ENCODE results near the gene PLEKHG5.
"Not testable (repeated sequence)": the region's sequence is repeated elsewhere in the genome, so short reads cannot be mapped to it uniquely, and the experiment has no call there.

The PLEKHG5 gene

DNA sequence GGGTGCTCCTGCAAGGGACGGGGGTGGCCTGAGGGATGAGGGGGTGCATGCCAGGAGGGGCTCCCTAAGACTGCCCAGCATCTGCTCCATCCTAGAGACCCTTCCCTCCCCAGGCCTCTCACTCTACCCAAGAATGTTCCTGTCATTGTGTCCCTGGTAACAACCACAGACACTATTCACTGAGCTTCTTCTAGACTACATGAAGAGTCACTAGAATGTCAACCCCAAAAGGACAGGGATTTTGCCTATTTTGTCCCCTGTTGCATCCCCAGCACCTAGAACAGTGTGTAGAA lies 28.4 kb downstream of the PLEKHG5 start:
- no peak for DNase-seq (ENCODE audit: low read depth)

DNA sequence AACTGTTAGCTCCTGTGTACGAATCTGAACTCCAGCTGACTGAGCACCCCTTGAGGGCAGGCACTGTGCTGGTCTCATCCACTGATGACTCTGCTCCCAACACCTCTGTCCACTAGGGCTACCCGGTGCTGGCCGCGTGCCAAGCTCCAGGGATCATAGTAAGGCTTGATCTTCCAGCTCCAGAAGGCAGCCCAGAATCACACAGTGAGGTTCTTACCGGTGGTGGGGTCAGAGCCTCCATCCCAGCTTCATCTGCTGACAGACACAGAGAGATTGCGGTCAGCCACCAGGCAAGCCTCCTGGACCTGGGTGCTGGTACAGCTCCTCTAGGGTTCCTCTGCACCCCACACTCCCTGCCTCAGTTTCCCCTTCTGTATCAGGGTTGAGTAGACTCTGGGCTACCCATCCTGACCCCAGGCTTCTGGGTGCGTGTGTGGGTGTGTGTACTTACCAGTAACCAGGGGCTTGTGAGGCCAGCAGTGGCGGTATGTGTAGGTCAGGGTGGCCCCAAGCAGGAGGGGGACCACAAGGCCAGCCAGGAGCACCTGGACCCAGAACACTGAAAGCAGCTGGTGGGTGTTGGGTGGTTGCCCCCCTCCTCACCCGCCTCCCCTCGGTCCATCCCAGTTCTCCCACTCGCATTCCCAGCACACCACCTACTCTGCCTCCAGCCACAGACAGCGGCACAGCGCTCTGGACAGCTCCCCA lies 28.9 kb downstream of the PLEKHG5 start:
- DNase-seq (ENCODE audit: low read depth), result no peak

DNA sequence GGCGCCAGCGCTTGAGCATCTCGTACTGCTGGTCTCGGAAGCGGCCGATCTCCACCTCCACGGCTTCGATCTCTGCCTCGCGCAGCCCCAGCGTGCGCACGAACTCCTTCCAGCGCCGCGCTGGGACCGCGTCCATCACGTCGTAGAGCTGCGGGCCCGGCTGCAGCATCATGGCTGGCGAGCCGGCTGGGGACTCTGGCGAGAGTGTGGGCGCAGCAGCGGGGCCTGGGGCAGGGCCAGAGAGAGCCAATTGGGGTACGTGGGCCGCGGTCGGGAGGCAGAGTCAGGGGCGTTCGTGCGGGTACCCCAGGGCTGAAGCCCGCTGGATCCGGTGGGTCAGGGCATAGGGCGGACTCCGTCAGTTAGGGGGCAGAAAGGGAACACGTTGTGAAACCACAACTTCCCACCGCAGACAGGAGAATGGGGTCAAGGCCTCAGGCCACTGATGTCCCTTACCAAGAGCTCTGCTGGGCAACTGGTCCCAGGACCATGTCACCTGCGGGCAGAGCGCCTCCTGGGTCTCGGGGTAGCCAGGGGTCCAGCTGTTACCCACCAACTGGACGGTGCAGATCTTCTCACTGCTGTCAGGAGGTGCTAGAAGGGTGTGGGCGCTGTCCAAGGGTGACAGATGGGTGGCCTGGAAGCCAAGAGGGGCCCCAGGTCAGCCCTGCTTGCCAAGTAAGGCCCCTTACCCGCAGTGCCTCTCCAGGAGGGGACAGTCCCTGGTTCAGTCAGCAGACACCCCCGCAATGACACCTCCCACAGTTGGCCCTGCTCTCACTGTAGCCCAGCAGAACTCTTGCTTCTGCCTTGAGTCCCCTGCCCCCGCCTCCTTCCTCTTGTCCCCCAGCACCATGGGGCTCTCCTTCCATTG lies 29.7 kb downstream of the PLEKHG5 start:
- no peak for DNase-seq (ENCODE audit: low read depth)

DNA sequence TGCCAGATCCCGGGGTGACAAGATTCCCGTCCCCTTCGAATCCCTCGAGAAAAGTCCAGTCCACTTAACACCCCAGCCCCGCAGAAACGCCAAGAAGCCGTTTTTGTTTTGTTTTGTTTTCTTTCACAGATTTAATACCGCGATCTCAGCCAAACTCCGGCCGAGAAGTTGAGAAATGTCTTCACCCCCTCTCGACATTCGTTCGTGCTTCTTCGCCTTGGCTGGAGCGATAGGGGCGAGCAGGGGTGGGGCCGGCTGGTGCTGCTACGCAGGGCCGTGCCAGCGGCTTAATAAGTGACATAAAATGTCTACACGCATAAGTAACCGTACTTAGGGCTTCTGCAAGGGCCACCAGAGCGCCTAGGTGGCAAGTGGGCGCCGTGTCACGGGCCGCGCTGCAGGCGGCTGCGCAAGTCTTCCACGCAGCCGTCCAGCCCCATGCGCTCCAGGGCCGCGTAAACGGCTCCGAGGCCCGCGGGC lies 30.4 kb downstream of the PLEKHG5 start:
- no peak for DNase-seq (ENCODE audit: low read depth)

- DNase-seq (ENCODE audit: low read depth), result peak; percentile 96
These were observed 31.0 kb downstream of the PLEKHG5 start for GRCh38 chr1:6460301-6461050.

- peak; percentile 55 for DNase-seq (ENCODE audit: low read depth)
These were observed 31.6 kb downstream of the PLEKHG5 start for GRCh38 chr1:6459850-6460265.

- DNase-seq (ENCODE audit: low read depth), result no peak
These were observed 34.5 kb downstream of the PLEKHG5 start for GRCh38 chr1:6456800-6457466.

DNA sequence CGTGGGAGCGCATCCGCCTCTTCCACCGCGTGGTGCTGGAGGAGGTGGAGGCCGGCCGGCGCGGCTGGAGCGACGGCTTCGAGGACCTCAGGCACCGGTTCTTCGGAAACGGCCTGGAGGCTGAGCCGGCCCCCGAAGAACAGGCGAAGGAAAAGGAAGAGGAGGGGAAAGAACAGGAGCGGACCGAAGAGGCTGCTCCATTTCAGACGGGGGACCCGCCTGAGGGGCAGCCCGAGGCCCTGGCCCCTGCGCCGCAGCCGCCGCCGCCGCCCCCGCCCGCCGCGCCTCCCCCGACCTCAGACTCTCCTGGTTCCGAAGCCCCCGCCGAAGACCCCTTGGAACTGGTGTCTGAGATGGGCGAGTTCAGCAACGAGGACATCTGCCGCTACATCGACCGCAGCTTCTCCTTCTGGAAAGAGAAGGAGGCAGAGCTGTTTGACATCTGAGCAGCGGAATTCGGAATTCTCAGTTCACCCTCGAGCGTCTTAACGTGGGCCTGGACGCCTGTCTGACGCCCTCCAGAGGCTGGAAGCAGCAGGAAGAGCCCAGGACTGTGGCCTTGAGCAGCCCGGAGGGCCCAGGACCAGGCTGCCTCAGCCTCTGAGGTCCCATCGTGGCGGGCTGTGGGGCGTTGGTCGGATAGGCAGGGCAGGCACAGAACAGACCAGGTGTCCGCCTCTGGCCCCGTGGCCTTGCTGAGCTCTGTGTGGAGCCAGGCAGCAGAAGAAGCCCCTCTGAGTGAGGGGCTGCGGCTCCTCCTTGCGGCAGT lies 35.5 kb downstream of the PLEKHG5 start:
- not testable (repeated sequence) for DNase-seq (ENCODE audit: low read depth)

- no peak for DNase-seq (ENCODE audit: low read depth)
These were observed 36.4 kb downstream of the PLEKHG5 start for GRCh38 chr1:6454856-6455751.

DNA sequence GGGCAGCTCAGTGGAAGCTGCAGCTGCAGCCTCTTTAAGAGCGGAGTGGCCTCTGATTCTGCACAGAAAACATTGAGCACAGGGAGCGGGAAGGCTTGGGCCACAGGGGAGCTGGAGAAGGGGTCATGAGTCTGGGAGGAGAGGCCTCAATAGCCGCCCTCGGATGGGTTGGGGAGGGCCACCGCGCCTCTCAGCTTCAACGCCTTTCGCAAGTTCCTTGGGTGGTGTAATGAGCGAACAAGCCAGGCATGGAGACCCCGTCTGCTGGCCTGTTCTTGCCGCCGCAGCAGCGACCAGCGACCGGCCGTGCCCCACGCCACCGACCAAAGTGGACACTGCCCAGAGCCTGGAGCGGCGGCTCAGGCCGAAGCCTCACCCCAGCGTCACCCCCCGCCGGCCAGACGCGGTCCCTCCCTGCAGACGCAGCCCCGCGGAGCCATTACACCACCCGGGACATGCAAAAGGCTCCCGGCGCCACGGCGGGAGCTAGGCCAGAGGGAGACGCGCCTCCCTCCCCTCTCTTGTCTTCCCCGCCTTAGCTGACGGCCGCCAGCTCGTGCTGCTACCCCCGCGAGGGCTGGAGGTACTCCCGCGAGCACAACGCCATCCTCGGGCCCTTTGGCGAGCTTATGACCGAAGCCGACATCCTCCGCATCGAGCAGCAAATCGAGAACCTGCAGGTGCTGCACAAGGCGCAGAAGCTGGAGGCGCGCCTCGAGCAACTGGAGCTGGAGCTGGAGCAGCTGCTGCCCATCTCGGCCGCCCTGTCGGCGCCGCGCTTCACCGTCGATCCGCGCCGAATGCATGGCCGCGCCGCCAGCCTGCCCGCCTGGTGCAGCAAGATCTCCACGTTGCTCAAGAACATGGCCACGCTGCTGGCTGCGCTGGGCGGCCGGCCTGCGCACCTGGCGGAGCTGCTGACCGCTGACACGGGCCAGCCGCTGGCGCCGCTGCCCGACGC lies 37.3 kb downstream of the PLEKHG5 start:
- DNase-seq (ENCODE audit: low read depth), result not testable (repeated sequence)

GRCh38 chr1:6450943-6451373 lies 40.5 kb downstream of the PLEKHG5 start:
- DNase-seq (ENCODE audit: low read depth), result no peak

DNA sequence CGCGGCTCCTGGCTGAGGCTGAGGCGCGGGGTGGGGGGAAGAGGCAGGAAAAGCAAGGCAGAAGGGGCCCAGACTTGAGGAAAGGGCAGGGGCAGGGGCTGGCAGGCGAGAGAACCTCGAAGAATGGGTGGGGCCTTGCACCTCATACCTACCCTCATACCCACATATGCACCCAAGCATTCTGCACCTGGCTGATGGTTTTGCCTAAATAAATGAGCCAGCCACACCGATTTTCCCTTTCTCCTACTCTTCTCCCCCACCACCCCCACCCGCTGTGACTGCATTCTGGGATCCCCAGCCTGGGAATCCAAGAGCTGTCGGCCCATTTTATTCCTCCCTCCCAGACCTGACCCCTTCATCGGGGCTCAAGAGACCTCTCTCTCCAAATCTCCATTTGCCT lies 41.0 kb downstream of the PLEKHG5 start:
- not testable (repeated sequence) for DNase-seq (ENCODE audit: low read depth)

DNA sequence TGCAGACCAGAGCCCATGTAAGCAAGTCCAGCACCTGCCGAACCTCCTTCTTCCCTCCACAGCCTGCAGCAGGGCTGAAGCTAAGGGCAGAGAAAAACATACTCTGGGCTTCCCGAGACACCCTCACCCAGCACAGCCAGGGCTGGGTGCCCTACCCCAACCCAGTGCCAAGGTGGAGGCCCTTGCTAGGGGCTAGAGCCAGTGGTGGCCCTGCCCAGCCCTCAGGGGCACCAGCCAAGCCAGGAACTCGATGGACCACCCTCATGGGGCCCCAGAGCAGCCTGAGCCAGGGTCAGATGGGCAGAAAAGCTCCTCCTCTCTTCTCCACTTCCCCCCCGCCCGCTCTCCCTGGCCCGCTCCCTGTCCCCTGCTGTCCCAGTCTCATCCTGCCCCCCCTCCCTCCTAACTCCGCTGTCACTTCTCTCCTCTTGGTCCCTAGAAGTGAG lies 41.4 kb downstream of the PLEKHG5 start:
- DNase-seq (ENCODE audit: low read depth), result no peak

GRCh38 chr1:6448749-6449631 lies 42.5 kb downstream of the PLEKHG5 start:
- DNase-seq (ENCODE audit: low read depth), result no peak

- DNase-seq (ENCODE audit: low read depth), result peak; percentile 47
These were observed 43.4 kb downstream of the PLEKHG5 start for GRCh38 chr1:6447818-6448748.

- DNase-seq (ENCODE audit: low read depth), result no peak
These were observed 44.2 kb downstream of the PLEKHG5 start for GRCh38 chr1:6447016-6447817.
